ENCODE measurements around the gene MRPL45.
"Not testable (repeated sequence)": the region's sequence is repeated elsewhere in the genome, so short reads cannot be mapped to it uniquely, and the experiment has no call there.

MRPL45 gene

DNA sequence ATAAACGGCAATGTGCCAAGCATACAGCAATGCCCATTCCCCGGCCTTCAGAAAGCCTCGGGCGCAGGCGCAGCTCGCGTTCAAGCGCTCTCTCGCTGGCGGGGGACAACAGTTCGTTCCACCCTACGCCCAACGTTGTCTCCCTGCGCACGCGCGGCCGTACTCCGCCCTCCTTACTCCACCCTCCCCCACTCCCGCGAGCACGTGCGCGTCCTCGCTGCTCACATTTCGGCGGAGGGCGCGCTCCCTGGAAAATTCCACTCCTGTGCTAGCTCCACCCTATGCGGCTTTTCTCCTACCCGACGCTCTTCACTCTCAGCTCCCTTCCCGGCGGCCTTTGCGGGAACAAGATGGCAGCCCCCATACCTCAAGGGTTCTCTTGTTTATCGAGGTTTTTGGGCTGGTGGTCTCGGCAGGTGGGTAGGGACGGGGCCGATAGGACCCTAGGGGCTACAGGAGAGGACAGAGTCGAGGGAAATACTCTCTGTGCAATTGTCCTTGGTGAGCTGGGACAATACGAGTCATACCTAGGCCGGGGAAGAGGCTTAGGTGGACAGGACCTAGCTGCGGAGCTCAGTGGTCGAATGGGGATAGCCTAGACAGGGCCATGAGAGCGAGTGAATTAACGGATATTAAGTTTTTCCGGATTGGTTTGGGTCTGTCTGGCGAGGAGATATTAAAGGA is at the start of gene MRPL45:
MRPL45 (plus strand) TSS at position 335 of the 684 bp plus-strand sequence; CDS start at position 351, 16 bp downstream.
- H3K4me3 Mint-ChIP-seq = peak within 1 kb of the TSS; percentile 98
- not testable (repeated sequence) for H3K9me3 Mint-ChIP-seq (ENCODE audit: low read depth); H3K27me3 Mint-ChIP-seq; H3K4me1 Mint-ChIP-seq (ENCODE audit: low read depth); H3K36me3 Mint-ChIP-seq
- peak within 1 kb of the TSS; percentile 96 for H3K27ac Mint-ChIP-seq

DNA sequence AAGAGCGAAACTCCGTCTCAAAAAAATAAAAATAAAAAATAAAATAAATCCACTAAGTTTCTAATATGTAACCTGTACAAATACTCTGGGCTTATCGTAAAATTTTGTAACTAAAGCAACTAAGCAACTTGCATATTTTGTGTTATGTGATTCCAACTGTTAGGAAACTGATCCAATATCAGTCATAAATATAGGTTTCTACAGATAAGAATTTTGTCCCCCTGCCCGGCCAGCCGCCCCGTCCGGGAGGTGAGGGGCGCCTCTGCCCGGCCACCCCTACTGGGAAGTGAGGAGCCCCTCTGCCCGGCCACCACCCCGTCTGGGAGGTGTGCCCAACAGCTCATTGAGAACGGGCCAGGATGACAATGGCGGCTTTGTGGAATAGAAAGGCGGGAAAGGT is 43.8 kb upstream of the MRPL45 start:
- peaks cover 13% of the 10 kb centered on the region for H3K4me1 Mint-ChIP-seq (ENCODE audit: low read depth)
- H3K36me3 Mint-ChIP-seq; H3K27me3 Mint-ChIP-seq; H3K4me3 Mint-ChIP-seq; H3K9me3 Mint-ChIP-seq (ENCODE audit: low read depth); H3K27ac Mint-ChIP-seq: not testable (repeated sequence)

DNA sequence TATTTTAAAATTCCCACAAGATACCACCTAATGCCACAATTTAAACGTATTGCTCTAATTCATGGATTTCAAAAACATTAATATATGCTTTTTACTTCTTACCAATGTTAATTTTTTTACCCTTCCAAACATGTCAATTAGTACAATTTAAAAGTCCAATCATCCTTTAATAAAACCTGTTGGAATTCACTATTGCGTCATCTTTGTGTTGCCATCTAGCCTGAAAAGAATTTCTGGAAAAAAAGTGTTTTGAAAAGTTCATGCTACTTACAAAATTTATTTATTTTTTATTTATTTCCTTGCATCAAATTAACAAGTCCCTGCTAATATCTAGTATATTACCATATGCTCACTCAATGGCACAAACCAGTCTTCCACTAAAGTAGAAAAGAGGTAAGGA is 42.6 kb upstream of the MRPL45 start:
- H3K9me3 Mint-ChIP-seq (ENCODE audit: low read depth); H3K27me3 Mint-ChIP-seq; H3K4me3 Mint-ChIP-seq; H3K27ac Mint-ChIP-seq; H3K36me3 Mint-ChIP-seq: not testable (repeated sequence)
- H3K4me1 Mint-ChIP-seq (ENCODE audit: low read depth) = peaks cover 13% of the 10 kb centered on the region

DNA sequence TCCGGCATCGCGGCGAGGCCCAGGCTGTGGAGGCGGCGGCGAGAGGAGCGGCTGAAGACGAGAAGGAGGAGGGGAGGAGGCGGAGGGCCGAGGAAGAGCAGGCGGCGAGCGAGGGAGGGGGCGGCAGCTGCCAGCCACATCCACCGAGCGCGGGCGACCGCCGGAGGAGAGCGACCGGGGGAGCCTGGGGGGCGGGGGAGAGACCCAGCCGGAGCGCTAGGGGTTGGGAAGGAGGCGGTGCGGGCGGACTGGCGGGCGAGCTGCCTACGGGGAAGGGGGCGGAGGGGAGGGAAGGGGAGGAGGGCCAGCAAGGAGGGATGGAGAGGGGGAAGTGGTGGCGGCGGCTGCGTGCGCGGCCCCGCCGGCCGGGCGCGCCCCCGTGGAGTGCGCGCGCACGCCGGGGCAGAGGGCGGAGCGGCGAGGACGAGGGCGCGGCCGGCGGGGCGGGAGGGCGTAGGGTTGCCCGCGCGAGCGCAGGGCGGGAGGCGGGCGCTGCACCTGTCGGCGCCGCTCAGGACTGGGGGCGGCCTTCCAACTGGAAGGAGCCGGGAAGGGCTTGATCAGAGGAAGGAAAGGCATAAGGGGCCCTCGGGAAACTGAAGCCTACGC is 39.9 kb upstream of the MRPL45 start:
- not testable (repeated sequence) for H3K27ac Mint-ChIP-seq; H3K9me3 Mint-ChIP-seq (ENCODE audit: low read depth); H3K36me3 Mint-ChIP-seq; H3K27me3 Mint-ChIP-seq
- peaks cover 13% of the 10 kb centered on the region for H3K4me1 Mint-ChIP-seq (ENCODE audit: low read depth)
- peak overlapping the region; percentile 40 for H3K4me3 Mint-ChIP-seq

DNA sequence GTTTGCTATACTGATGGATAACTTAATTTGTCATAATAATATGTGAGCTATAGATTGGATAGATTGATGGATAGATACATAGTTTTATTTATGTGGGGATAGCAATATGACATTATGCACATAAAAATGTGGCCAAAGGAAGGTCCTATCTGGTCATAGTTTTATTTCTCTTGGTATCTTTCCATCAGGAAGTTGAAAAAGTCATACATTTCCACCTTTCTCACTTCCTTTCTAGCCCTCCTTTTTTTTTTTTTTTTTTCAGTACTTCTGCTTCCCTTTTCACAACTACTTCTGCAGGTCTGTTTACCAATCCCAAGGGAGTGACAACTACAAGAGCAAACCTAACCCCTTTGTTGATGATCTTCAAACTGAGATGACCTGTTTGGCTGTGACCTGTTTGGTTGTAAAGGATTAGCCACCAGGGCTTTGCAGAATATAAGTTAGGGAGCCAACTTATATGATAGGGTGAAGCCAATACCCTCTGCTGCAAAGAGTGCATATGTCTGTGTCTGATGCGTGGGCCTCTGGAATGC is 30.9 kb upstream of the MRPL45 start:
- not testable (repeated sequence) for H3K4me3 Mint-ChIP-seq

DNA sequence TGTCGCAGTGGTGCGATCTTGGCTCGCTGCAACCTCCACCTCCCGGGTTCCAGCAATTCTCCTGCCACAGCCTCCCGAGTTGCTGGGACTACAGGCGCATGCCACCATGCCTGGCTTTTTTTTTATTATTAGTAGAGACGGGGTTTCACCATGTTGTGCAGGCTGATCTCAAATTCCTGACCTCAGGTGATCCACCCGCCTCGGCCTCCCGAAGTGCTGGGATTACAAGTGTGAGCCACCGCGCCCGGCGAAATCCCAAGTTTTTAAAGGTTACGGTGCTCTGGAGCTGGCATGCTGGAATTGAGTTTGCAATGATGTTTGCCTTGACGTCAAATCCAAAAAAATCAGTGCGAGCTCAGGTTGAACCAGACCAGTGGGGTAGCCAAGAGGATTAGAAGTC is 30.4 kb upstream of the MRPL45 start:
- not testable (repeated sequence) for H3K9me3 Mint-ChIP-seq (ENCODE audit: low read depth)

More for the DNA sequence above, 30.9 kb upstream of the MRPL45 start:
- not testable (repeated sequence) for H3K27ac Mint-ChIP-seq; H3K4me1 Mint-ChIP-seq (ENCODE audit: low read depth); H3K27me3 Mint-ChIP-seq; H3K9me3 Mint-ChIP-seq (ENCODE audit: low read depth); H3K36me3 Mint-ChIP-seq

DNA sequence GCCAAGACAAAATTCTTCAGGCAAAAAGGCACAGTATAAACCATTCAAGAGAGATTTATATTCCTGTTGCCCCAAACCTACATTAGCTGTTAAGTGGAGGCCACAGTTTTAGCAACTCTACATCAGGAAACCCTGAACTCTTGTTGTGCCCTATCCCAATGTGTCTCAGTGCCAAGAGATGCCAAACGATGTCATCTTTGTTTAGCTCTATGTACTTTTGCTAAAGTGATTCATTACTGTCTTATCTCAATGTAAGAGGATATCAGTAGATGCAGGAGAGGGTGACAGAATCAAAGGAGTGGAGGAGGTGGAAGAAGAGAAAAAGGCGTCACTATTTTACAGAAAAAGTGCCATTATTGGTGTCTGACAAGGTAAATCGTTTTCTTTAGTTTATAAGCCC is 28.8 kb upstream of the MRPL45 start:
- not testable (repeated sequence) for H3K36me3 Mint-ChIP-seq; H3K9me3 Mint-ChIP-seq (ENCODE audit: low read depth); H3K27me3 Mint-ChIP-seq; H3K27ac Mint-ChIP-seq; H3K4me1 Mint-ChIP-seq (ENCODE audit: low read depth); H3K4me3 Mint-ChIP-seq

More for the DNA sequence above, 30.4 kb upstream of the MRPL45 start:
- not testable (repeated sequence) for H3K4me3 Mint-ChIP-seq; H3K27ac Mint-ChIP-seq; H3K4me1 Mint-ChIP-seq (ENCODE audit: low read depth); H3K36me3 Mint-ChIP-seq; H3K27me3 Mint-ChIP-seq

DNA sequence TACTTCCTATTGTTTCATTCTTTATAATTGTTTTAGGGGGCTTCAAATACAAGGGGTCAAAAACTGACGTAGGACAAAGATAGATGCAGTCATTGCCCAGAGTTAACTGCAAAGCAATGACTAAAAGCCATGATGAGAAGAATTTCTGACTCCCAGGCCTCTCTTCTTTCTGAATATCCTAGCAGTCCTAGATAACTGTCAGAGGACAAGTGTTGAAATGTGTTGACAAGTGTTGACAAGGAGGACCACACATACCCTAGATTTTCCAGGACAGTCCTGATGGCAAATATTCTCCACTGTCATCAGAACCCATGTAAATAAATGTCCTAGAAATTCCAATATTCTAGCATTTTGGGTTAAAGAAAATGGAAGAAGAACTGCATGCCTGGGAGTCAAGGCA is 27.9 kb upstream of the MRPL45 start:
- not testable (repeated sequence) for H3K9me3 Mint-ChIP-seq (ENCODE audit: low read depth); H3K27ac Mint-ChIP-seq; H3K27me3 Mint-ChIP-seq; H3K36me3 Mint-ChIP-seq; H3K4me1 Mint-ChIP-seq (ENCODE audit: low read depth); H3K4me3 Mint-ChIP-seq

DNA sequence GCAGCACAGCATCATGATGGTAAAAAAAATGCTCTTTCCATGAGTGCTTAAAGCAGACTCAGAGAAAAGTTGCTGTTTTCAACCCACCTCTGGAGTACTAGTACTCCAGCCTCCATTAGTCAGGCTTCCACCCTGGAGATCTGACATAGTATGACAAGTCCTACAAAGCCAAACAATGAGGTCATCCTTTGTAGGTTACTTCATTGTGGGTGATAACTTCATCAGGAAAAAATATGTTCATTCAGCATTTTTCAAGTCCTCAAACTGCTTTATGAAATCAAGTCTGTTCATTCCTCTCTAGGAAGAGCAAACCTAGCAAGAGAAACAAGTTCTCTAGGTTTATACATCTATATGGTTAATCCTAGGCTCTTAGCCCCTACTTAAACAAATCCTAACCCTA is 27.4 kb upstream of the MRPL45 start:
- not testable (repeated sequence) for H3K4me3 Mint-ChIP-seq

DNA sequence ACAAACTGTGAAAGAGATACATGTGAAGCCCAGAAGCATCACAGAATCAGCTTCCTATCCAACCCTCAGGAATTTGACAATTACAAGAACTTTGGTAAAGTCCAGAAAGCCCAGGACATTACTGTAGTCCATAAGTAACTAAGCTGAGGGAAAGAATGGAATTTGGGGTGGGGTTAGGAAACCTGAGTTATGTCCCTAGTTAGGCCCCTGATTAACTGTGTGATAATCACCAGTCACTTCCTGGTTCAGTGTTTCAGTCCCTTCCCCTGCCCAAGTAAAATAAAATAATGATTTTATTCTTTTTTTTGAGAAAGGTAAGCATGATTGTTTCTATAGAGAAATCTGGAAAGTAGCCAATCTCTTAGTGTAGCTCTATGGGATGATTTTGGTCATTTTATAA is 11.0 kb upstream of the MRPL45 start:
- H3K9me3 Mint-ChIP-seq (ENCODE audit: low read depth); H3K36me3 Mint-ChIP-seq; H3K4me3 Mint-ChIP-seq; H3K4me1 Mint-ChIP-seq (ENCODE audit: low read depth); H3K27ac Mint-ChIP-seq; H3K27me3 Mint-ChIP-seq: not testable (repeated sequence)

More for the DNA sequence above, 27.4 kb upstream of the MRPL45 start:
- H3K27me3 Mint-ChIP-seq; H3K4me1 Mint-ChIP-seq (ENCODE audit: low read depth); H3K9me3 Mint-ChIP-seq (ENCODE audit: low read depth); H3K27ac Mint-ChIP-seq; H3K36me3 Mint-ChIP-seq: not testable (repeated sequence)

DNA sequence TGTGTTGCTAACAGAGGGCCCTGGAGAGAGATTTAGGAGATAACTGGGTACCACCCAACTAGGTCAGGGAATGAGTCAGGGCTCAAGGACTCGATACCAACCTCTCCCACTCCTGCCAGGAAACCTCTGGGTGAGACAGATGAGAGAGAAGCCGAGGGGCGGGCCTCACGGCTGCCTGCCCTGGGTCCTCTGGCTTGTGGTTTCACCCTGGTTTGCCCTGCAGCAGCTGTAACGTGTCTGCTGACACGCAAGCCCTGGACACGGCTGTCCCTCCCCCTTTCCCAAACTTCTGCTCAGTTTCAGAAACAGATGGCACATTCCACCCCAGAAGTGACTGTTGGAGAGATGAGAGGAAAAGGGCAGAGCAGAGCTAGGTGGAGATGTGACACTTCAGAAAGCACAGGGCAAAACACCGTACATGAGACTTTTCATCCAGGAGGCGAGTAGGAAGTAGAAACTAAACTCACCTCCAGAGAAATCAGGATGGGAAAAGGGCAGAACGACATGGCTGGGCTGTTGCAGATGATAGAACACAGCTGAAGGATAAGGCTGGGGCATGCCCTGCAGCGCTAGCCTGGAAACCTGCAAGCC is 10.4 kb upstream of the MRPL45 start:
- not testable (repeated sequence) for H3K4me3 Mint-ChIP-seq, H3K27ac Mint-ChIP-seq

DNA sequence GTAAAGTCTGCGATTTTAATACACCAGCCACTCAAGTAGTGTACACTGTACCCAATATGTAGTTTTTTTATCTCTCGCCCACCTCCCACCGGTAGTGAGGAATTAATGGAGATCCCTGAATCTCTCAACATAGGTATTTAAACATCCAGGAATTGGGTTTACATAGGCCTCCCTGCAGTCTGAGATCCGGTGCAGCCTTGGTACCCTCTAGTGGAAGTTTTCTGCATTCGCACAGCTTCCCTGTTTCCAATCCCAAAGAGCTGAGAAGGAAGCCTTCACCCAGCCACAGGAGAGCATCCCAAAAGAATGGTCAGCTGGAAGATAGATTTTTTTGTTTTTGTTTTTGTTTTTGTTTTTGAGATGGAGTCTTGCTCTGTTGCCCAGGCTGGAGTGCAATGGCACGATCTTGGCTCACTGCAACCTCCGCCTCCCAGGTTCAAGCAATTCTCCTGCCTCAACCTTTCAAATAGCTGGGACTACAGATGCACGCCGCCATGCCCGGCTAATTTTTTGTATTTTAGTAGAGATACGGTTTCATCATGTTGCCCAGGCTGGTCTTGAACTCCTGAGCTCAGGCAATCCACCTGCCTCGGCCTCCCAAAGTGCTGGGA is 8.6 kb upstream of the MRPL45 start:
- H3K9me3 Mint-ChIP-seq (ENCODE audit: low read depth); H3K36me3 Mint-ChIP-seq; H3K27ac Mint-ChIP-seq; H3K27me3 Mint-ChIP-seq; H3K4me3 Mint-ChIP-seq; H3K4me1 Mint-ChIP-seq (ENCODE audit: low read depth): not testable (repeated sequence)

More for the DNA sequence above, 10.4 kb upstream of the MRPL45 start:
- H3K36me3 Mint-ChIP-seq; H3K27me3 Mint-ChIP-seq; H3K4me1 Mint-ChIP-seq (ENCODE audit: low read depth); H3K9me3 Mint-ChIP-seq (ENCODE audit: low read depth): not testable (repeated sequence)

DNA sequence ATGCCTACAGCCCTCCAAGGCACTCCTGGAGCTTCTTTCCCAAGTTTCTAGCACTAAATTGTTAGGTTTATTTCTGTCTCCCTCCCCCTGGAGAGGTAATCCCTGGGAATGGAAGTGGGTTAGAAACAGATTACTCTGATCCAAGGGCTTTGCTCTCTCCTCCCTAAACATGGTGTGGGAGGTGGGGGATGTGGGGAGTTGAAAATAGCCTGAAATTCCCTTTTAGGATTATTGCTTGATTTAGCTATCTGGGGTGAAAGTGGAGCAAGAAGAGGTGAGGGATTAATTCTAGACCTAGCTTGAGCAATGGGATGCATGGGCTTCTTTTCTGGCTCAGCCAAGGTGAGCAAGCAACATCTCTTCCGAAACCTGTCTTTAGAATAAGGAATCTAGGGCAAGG is 7.2 kb upstream of the MRPL45 start:
- not testable (repeated sequence) for H3K4me1 Mint-ChIP-seq (ENCODE audit: low read depth); H3K9me3 Mint-ChIP-seq (ENCODE audit: low read depth); H3K36me3 Mint-ChIP-seq; H3K27ac Mint-ChIP-seq; H3K4me3 Mint-ChIP-seq; H3K27me3 Mint-ChIP-seq

DNA sequence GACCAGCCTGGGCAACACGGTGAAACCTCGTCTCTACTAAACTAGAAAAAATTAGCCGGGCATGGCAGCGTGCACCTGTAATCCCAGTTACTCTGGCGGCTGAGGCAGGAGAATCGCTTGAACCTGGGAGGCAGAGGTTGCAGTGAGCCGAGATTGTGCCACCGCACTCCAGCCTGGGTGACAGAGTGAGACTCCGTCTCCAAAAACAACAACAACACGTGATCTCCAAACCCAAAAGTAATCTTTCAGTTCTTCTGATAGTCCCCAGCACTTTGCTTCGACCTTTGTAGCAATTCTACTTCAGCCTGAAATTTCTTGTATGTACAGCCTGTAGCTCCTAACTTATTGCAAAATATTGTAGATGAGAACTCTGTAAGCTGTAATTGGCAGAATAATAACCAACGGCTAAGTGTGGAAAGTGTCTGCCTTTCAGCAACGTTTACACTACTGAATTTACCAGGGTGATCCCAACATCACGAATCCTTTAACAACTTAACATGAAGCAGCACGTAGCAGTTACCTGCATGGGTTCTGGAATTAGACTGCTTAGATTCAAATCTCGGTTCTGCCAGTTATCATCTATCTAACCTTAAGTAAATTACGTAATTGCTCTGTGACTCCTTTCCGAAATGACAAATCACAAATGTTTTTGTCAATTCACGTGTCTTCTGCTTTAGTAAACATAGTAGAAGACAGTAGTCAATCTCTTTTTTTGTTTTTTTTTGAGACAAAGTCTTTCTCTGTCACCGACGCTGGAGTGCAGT is 1.2 kb upstream of the MRPL45 start:
- H3K4me1 Mint-ChIP-seq (ENCODE audit: low read depth); H3K36me3 Mint-ChIP-seq; H3K27me3 Mint-ChIP-seq; H3K9me3 Mint-ChIP-seq (ENCODE audit: low read depth): not testable (repeated sequence)
- Mint-ChIP-seq H3K4me3 (peak overlapping the region; percentile 35), H3K27ac (peak overlapping the region; percentile 96)

DNA sequence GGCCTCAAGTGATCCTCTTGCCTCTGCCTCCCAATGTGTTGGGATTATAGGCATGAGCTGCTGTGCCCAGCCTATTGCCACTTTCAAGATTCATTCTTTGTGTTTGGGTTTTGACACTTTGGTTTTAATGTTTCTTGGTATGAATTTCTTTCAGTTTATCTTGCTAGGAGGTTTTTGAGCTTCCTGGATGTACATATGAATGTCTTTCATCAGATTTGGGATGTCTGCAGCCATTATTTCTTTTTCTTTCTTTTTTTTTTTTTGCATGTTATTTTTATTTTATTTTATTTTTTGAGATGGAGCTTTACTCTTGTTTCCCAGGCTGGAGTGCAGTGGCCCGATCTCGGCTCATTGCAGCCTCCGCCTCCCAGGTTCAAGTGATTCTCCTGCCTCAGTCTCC is 18.5 kb downstream of the MRPL45 start:
- Mint-ChIP-seq H3K9me3 (ENCODE audit: low read depth) (no peaks in the 10 kb centered on the region), H3K27me3 (no peaks in the 10 kb centered on the region), H3K36me3 (peaks cover 8% of the 10 kb centered on the region), H3K4me1 (ENCODE audit: low read depth) (no peaks in the 10 kb centered on the region), H3K4me3 (no peak overlapping the region), H3K27ac (no peak overlapping the region)

All from activated naive CD8-positive, alpha-beta T cell (primary cell).